ENCODE data around the gene OSBPL5.

The OSBPL5 gene

DNA sequence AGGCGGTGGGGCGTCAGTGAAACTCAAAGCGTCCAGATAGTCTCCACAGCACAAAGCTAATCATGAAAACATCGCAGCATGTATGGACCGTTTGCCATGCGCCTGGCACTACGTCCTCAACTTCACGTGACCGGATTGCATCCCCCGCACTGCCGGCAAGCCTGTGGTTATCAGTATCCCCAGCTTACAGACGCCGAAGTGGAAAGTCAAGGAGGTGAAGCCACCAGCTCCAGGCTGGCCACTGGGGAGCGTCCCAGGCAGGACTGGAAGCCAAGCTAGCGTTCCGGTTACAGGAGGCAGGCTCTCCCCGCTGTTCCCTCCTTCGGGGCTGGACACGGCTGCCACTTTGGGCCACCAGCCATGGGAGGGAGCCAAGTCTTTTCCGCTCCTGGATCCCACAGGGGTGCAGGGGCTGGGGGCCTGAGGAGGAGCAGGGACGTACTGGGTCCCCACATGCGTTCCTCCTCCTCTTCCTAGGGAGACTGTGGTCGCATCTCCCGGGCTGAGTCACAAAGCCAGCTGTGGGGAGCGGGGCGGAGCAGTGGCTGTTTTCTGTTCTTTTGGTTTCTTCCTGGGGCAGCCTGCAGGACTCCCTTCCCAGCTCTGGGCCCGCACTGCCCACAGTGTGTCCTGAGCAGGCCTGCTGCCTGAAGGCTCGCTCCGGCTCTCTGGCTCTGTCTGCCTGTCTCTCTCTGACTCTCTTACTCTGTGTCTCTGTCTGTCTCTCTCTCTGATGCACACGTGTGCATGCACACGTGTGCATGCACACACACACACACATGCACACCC, 4.3 kb upstream of the OSBPL5 start (continued):
- TF ChIP-seq, protein P1, sequence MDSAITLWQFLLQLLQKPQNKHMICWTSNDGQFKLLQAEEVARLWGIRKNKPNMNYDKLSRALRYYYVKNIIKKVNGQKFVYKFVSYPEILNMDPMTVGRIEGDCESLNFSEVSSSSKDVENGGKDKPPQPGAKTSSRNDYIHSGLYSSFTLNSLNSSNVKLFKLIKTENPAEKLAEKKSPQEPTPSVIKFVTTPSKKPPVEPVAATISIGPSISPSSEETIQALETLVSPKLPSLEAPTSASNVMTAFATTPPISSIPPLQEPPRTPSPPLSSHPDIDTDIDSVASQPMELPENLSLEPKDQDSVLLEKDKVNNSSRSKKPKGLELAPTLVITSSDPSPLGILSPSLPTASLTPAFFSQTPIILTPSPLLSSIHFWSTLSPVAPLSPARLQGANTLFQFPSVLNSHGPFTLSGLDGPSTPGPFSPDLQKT (IDR thresholded peaks at IDR 0.05; ENCODE audit: borderline replicate concordance, low read depth, low read length) = no peak
- peak; percentile 71 for TF ChIP-seq GLIS2 (tag by site-specific recombination; IDR thresholded peaks at IDR 0.05)
- TF ChIP-seq OVOL3 (tag by site-specific recombination; IDR thresholded peaks at IDR 0.05) = no peak
- no peak for TF ChIP-seq ZNF266 (tag by site-specific recombination; IDR thresholded peaks at IDR 0.05; ENCODE audit: low read depth)
- TF ChIP-seq ZNF248 (tag by site-specific recombination; IDR thresholded peaks at IDR 0.05) = no peak
- TF ChIP-seq ZNF549 (tag by site-specific recombination; IDR thresholded peaks at IDR 0.05) = no peak
- TF ChIP-seq ZBTB48 (tag by site-specific recombination; IDR thresholded peaks at IDR 0.05) = no peak
- TF ChIP-seq ZNF335 (tag by site-specific recombination; conservative IDR thresholded peaks at IDR 0.05) = peak; percentile 83
- 0 out of 2 replicates have a peak, but pooled peaks have one; percentile 34 for TF ChIP-seq MZF1 (tag by site-specific recombination; IDR thresholded peaks at IDR 0.05; ENCODE audit: borderline replicate concordance)
- no peak for TF ChIP-seq ZNF391 (tag by site-specific recombination; IDR thresholded peaks at IDR 0.05; ENCODE audit: borderline replicate concordance, low read depth)
- TF ChIP-seq ZNF660 (tag by site-specific recombination; IDR thresholded peaks at IDR 0.05) = no peak
- no peak for TF ChIP-seq ZSCAN30 (tag by site-specific recombination; IDR thresholded peaks at IDR 0.05)
- TF ChIP-seq ZBTB20 (tag by site-specific recombination; IDR thresholded peaks at IDR 0.05) = peak; percentile 59; the same call in 1 of the 2 replicates
- no peak for TF ChIP-seq YY2 (tag by site-specific recombination; IDR thresholded peaks at IDR 0.05)
- TF ChIP-seq, protein P2, sequence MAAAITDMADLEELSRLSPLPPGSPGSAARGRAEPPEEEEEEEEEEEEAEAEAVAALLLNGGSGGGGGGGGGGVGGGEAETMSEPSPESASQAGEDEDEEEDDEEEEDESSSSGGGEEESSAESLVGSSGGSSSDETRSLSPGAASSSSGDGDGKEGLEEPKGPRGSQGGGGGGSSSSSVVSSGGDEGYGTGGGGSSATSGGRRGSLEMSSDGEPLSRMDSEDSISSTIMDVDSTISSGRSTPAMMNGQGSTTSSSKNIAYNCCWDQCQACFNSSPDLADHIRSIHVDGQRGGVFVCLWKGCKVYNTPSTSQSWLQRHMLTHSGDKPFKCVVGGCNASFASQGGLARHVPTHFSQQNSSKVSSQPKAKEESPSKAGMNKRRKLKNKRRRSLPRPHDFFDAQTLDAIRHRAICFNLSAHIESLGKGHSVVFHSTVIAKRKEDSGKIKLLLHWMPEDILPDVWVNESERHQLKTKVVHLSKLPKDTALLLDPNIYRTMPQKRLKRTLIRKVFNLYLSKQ (tag by site-specific recombination; IDR thresholded peaks at IDR 0.05; ENCODE audit: borderline replicate concordance) = no peak
- TF ChIP-seq ZNF561 (tag by site-specific recombination; IDR thresholded peaks at IDR 0.05; ENCODE audit: borderline replicate concordance) = no peak
- peak; percentile 61 for TF ChIP-seq SP2 (tag by site-specific recombination; IDR thresholded peaks at IDR 0.05)
- TF ChIP-seq, protein P3, sequence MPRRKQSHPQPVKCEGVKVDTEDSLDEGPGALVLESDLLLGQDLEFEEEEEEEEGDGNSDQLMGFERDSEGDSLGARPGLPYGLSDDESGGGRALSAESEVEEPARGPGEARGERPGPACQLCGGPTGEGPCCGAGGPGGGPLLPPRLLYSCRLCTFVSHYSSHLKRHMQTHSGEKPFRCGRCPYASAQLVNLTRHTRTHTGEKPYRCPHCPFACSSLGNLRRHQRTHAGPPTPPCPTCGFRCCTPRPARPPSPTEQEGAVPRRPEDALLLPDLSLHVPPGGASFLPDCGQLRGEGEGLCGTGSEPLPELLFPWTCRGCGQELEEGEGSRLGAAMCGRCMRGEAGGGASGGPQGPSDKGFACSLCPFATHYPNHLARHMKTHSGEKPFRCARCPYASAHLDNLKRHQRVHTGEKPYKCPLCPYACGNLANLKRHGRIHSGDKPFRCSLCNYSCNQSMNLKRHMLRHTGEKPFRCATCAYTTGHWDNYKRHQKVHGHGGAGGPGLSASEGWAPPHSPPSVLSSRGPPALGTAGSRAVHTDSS (tag by site-specific recombination; IDR thresholded peaks at IDR 0.05) = no peak
- TF ChIP-seq ZNF600 (tag by site-specific recombination; IDR thresholded peaks at IDR 0.05) = peak; percentile 70; the same call in 1 of the 2 replicates
- TF ChIP-seq ZBTB8A (tag by site-specific recombination; IDR thresholded peaks at IDR 0.05) = no peak
- no peak for TF ChIP-seq ZBTB1 (tag by site-specific recombination; IDR thresholded peaks at IDR 0.05)
- peak; percentile 62 for TF ChIP-seq PATZ1 (tag by site-specific recombination; IDR thresholded peaks at IDR 0.05)
- TF ChIP-seq HIC1 (tag by site-specific recombination; IDR thresholded peaks at IDR 0.05) = no peak
- no peak for TF ChIP-seq ZNF169 (tag by site-specific recombination; IDR thresholded peaks at IDR 0.05)
- no peak for TF ChIP-seq ZNF416 (tag by site-specific recombination; IDR thresholded peaks at IDR 0.05)
- peak; percentile 85 for TF ChIP-seq ZNF341 (tag by site-specific recombination; IDR thresholded peaks at IDR 0.05; ENCODE audit: low read depth)
- TF ChIP-seq ZFHX2 (tag by site-specific recombination; conservative IDR thresholded peaks at IDR 0.05) = peak; percentile 91
- TF ChIP-seq WT1 (tag by site-specific recombination; IDR thresholded peaks at IDR 0.05) = no peak
- no peak for TF ChIP-seq ZNF654 (tag by site-specific recombination; IDR thresholded peaks at IDR 0.05; ENCODE audit: low read depth)
- TF ChIP-seq BCL6B (tag by site-specific recombination; IDR thresholded peaks at IDR 0.05) = no peak
- TF ChIP-seq ZNF776 (tag by site-specific recombination; IDR thresholded peaks at IDR 0.05; ENCODE audit: borderline replicate concordance) = no peak

Measured in HEK293 (cell line).